GM23248 (cell line): Measurements from ENCODE around the gene SHC1. TPM values are rescaled to one million over a fixed set of nuclear protein-coding genes. Genes with fewer than 3 reads are reported as not detected.

Source experiments
- DNase-seq: peaks from one replicate; pipeline ENCODE4 v3.0.0-alpha.2; 2015
- H2AFZ ChIP-seq: fragments of 200-600 bp; sonication (generic); 2 replicates; pipeline ENCODE4 v1.6.1; 2016; ENCODE audit warnings: antibody characterized with exemption
- H3F3A ChIP-seq: fragments of 200-600 bp; sonication (generic); 2 replicates; pipeline ENCODE4 v1.6.1; 2016; ENCODE audit warnings: mild to moderate bottlenecking, antibody characterized with exemption, mixed run types; ENCODE audit not compliant: insufficient read depth
- H3K27ac ChIP-seq: fragments of 200-600 bp; sonication (generic); 2 replicates; pipeline ENCODE4 v1.5.1; 2016; ENCODE audit warnings: mild to moderate bottlenecking
- H3K27me3 ChIP-seq: fragments of 200-600 bp; sonication (generic); replicated peaks from 2 replicates; pipeline ENCODE4 v1.6.1; 2016; ENCODE audit warnings: mild to moderate bottlenecking; ENCODE audit not compliant: insufficient read depth
- H3K36me3 ChIP-seq: fragments of 200-600 bp; sonication (generic); 2 replicates; pipeline ENCODE4 v1.6.1; 2016; ENCODE audit warnings: low read depth, mild to moderate bottlenecking
- H3K4me1 ChIP-seq: fragments of 200-600 bp; sonication (generic); 2 replicates; pipeline ENCODE4 v1.6.1; 2016; ENCODE audit warnings: mild to moderate bottlenecking; ENCODE audit not compliant: insufficient read depth
- H3K4me2 ChIP-seq: fragments of 200-600 bp; sonication (generic); one replicate; pipeline ENCODE4 v1.6.1; 2016; ENCODE audit warnings: mild to moderate bottlenecking; ENCODE audit not compliant: unreplicated experiment
- H3K4me3 ChIP-seq: fragments of 200-600 bp; sonication (generic); 2 replicates; pipeline ENCODE4 v1.5.1; 2016; ENCODE audit warnings: mild to moderate bottlenecking
- H3K79me2 ChIP-seq: fragments of 200-600 bp; sonication (generic); 2 replicates; pipeline ENCODE4 v1.6.1; 2016; ENCODE audit warnings: mild to moderate bottlenecking; ENCODE audit not compliant: insufficient read depth
- H3K9ac ChIP-seq: fragments of 200-600 bp; sonication (generic); 2 replicates; pipeline ENCODE4 v1.6.1; 2016; ENCODE audit warnings: mild to moderate bottlenecking
- H3K9me2 ChIP-seq: fragments of 200-600 bp; sonication (generic); 2 replicates; pipeline ENCODE4 v1.6.1; 2016; ENCODE audit warnings: mixed run types, mild to moderate bottlenecking, moderate library complexity; ENCODE audit not compliant: insufficient read depth
- H3K9me3 ChIP-seq: fragments of 200-600 bp; sonication (generic); one replicate; pipeline ENCODE4 v1.6.1; 2017; ENCODE audit warnings: low read depth
- H4K20me1 ChIP-seq: fragments of 200-600 bp; sonication (generic); 2 replicates; pipeline ENCODE4 v1.6.0; 2016; ENCODE audit not compliant: insufficient read depth
- EZH2 ChIP-seq: fragments of 200-600 bp; sonication (generic); IDR thresholded peaks from 2 replicates; pipeline ENCODE4 v1.6.1; 2018; ENCODE audit warnings: antibody characterized with exemption, mild to moderate bottlenecking; ENCODE audit not compliant: insufficient read depth, poor library complexity, severe bottlenecking
- EZH2phosphoT487 ChIP-seq: fragments of 200-600 bp; sonication (generic); IDR thresholded peaks from 2 replicates; pipeline ENCODE4 v1.6.1; 2018; ENCODE audit warnings: antibody characterized with exemption, moderate library complexity, mild to moderate bottlenecking, low read depth; ENCODE audit not compliant: insufficient read depth
- WGBS, 2 experiments: methylation state at CpG; one replicate each; pipeline ENCODE4 v1.1.6; 2015 to 2017; ENCODE audit warnings: low lambda C conversion rate in 2 of 2, low coverage in 1 of 2; ENCODE audit errors: missing lambda C conversion rate in 2 of 2; 5-methylcytosine and 5-hydroxymethylcytosine counted together
- in situ Hi-C: fragments of 300-500 bp; cut with MboI; formaldehyde crosslinking; loops from 2 replicates; pipeline ENCODE4 v1.15.0; 2020
- polyA plus RNA-seq: library from polyadenylated mRNA; unstranded; fragments of >200 nt; fragmentation: Nextera tagmentation; extraction: Ambion mirVana; gene quantifications from 2 replicates; pipeline ENCODE4 v1.2.1, GENCODE V29; 2016
- total RNA-seq: library from RNA; depleted of rRNA; stranded (reverse); fragments of >200 nt; shearing (Covaris generic); gene quantifications from 2 replicates; pipeline ENCODE4 v1.2.3, GENCODE V29; 2014

The SHC1 gene
- total and polyA plus RNA-seq, 2 experiments from 2014 or later, result 278 to 319 TPM

DNA sequence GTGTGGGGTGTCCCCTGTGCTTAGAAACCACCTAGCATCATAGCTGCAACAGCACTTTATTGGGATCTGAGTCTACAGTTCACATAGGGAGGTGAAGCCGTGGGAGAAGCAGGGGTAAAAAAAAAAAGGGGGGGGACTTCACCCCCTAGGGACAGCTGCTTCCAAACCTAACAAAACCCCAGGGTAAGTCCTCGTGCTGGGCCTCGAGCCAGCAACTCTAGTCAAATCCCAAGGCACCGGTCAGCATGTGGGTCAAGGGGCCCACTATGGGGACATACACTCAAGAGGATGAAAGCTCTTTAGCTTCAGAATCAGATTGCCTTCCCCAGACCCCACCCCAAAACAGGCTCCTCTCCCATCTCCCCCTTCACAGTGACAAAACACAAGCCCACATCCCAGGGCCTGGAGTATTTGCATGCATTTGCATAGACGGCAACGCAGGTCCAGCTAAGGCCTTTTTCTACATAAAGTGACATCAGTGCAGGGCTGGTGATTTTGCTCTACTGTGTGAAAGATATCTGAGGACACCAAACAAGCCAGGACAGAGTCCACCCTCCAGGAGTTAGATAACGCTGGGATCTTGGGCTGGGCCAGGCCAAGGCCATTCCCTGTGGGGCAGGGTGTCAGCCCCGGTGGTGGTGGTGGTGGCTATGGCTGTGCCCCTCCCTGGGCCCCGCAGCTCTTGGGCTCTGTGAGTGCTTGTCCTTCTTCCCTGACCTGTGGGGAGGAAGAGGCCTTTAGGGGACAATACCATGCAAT is 26.0 kb downstream of the SHC1 start:
- 57% methylated on average over 9 of the region's 9 CpGs for WGBS, 2 experiments
- H3K4me2 ChIP-seq, result no peak overlapping the region
- in situ Hi-C loops, result no loop called here
- TF ChIP-seq EZH2 (no peak), EZH2phosphoT487 (no peak)
- no peaks in the 10 kb centered on the region for H3K79me2 ChIP-seq
- H3K27me3 ChIP-seq, result no peaks in the 10 kb centered on the region
- no peak overlapping the region for H3K27ac ChIP-seq
- H3K9me3 ChIP-seq, result no peaks in the 10 kb centered on the region
- H4K20me1 ChIP-seq, result no peaks in the 10 kb centered on the region
- no peak overlapping the region for H2AFZ ChIP-seq
- no peaks in the 10 kb centered on the region for H3K36me3 ChIP-seq
- H3K9ac ChIP-seq, result no peak overlapping the region
- H3K4me3 ChIP-seq, result no peak overlapping the region
- no peak for DNase-seq
- H3K4me1 ChIP-seq, result no peaks in the 10 kb centered on the region
- no peaks in the 10 kb centered on the region for H3K9me2 ChIP-seq
- H3F3A ChIP-seq, result no peaks in the 10 kb centered on the region

- Histone ChIP-seq H3K4me2 (no peak overlapping the region), H3K4me1 (no peaks in the 10 kb centered on the region), H3K9me2 (no peaks in the 10 kb centered on the region), H2AFZ (no peak overlapping the region), H3K9me3 (no peaks in the 10 kb centered on the region), H3K27me3 (no peaks in the 10 kb centered on the region), H3K4me3 (no peak overlapping the region), H3K9ac (no peak overlapping the region), H3F3A (no peaks in the 10 kb centered on the region; the same call in 1 of the 2 replicates), H3K27ac (no peak overlapping the region), H4K20me1 (no peaks in the 10 kb centered on the region), H3K79me2 (no peaks in the 10 kb centered on the region), H3K36me3 (no peaks in the 10 kb centered on the region)
- in situ Hi-C loops, result no loop called here
- WGBS, 2 experiments, result 27 to 30% methylated on average over 6 of the region's 6 CpGs
- DNase-seq, result peak; percentile 48
- TF ChIP-seq EZH2 (no peak), EZH2phosphoT487 (no peak)
Measured at GRCh38 chr1:154943649-154944400, 26.7 kb downstream of the SHC1 start.

DNA sequence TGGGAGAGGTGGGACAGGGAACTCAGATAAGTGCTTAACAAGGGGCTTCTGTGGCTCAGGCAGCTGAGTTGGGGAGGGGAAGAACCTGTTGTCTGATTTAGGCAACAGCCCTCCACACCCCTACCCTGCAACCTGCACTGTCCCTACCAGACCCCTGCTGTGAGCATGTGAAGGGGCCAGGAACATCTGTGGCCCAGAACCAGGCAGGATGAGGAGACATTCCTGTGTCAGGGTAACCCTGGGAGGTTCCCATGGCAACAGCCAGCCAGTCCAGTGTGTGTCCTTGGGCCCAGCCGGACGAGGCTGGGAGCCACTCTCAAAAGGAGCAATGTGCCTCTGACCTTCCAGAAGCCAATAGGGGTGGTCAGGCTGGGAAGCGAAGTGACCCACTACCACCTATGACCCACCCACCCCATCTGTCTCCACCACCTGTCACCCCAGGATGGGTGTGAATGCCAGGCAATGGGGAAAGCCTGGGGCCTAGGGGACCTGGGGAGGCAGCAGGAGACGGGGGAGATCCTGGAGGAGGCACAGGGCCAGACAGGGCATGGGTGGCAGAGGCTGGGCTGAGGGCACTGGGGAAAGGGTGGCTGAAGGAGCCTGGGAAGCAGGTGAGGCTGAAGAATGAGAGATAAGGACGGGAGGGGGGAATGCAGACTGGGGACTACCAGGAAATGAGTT is 29.1 kb downstream of the SHC1 start:
- Histone ChIP-seq H3K4me1 (peaks cover 9% of the 10 kb centered on the region), H3K36me3 (no peaks in the 10 kb centered on the region), H3K27me3 (no peaks in the 10 kb centered on the region), H3K9me2 (no peaks in the 10 kb centered on the region), H3K9ac (no peak overlapping the region), H3K4me2 (no peak overlapping the region), H3K79me2 (no peaks in the 10 kb centered on the region), H3F3A (peaks cover 16% of the 10 kb centered on the region), H3K27ac (no peak overlapping the region), H3K9me3 (no peaks in the 10 kb centered on the region), H3K4me3 (no peak overlapping the region), H4K20me1 (no peaks in the 10 kb centered on the region), H2AFZ (no peak overlapping the region)
- no peak for DNase-seq
- TF ChIP-seq EZH2phosphoT487 (no peak), EZH2 (no peak)
- WGBS, 2 experiments, result 67 to 69% methylated on average over 4 to 5 of the region's 5 CpGs
- in situ Hi-C loops, result no loop called here

GRCh38 chr1:154940651-154941194 is 29.8 kb downstream of the SHC1 start:
- no peak for TF ChIP-seq EZH2phosphoT487
- TF ChIP-seq EZH2, result no peak
- no peak overlapping the region for H3K27ac ChIP-seq
- WGBS, 2 experiments, result 77 to 80% methylated on average over 8 of the region's 8 CpGs
- no peaks in the 10 kb centered on the region for H3K9me3 ChIP-seq
- DNase-seq, result no peak
- H3F3A ChIP-seq, result peaks cover 16% of the 10 kb centered on the region
- no peaks in the 10 kb centered on the region for H3K9me2 ChIP-seq
- no peak overlapping the region for H3K4me2 ChIP-seq
- H3K4me3 ChIP-seq, result no peak overlapping the region
- in situ Hi-C loops, result no loop called here
- no peaks in the 10 kb centered on the region for H3K36me3 ChIP-seq
- H3K9ac ChIP-seq, result no peak overlapping the region
- no peaks in the 10 kb centered on the region for H4K20me1 ChIP-seq
- H3K4me1 ChIP-seq, result peaks cover 14% of the 10 kb centered on the region
- H3K79me2 ChIP-seq, result peaks cover 3% of the 10 kb centered on the region; the same call in 1 of the 2 replicates
- H3K27me3 ChIP-seq, result no peaks in the 10 kb centered on the region
- no peak overlapping the region for H2AFZ ChIP-seq
